HG02759 (cell line): ENCODE results near the gene ACTR10.
"Not testable (repeated sequence)": the region's sequence is repeated elsewhere in the genome, so short reads cannot be mapped to it uniquely, and the experiment has no call there.

Source experiments
- ATAC-seq: cut with Tn5 transposase; IDR thresholded peaks from one replicate; pipeline ENCODE4 v1.9.1; 2021; ENCODE audit warnings: mild to moderate bottlenecking, moderate library complexity; ENCODE audit not compliant: unreplicated experiment

ACTR10 gene

DNA sequence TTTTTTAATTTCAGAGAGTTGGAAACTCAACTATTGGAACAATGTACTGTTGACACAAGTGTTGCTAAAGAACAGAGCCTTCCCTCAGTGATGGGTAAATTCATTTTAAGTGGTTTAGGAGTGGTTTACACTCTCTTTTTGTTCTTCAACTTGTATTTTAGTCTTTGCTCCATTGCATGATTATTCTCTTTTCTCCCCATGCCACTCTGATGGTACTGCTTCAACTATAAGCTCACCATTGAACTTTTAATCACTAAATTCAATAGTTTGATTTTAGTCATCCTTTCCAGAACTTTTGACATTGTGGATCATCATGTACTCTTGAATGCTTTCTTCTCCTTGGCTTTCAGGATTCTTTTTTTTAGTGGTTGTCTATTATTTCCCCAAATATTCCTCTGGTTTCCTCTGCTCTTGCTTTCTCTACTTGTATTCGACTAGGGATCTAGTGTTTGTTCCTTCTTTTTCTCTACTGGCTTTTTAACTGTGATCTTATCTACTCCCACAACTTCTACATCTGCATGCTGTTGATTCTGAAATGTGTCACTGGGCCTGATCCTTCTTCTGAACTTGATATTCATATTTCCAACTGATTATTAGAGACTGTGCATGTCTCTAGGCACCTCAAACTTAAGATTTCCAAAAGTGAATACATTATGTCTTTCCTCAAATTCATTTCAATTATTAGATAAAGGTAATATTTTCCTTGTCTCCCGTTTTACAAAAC is 15.4 kb downstream of the ACTR10 start:
- ATAC-seq = no peak

- ATAC-seq = no peak
Observed at GRCh38 chr14:58216544-58216943, 16.6 kb downstream of the ACTR10 start.

DNA sequence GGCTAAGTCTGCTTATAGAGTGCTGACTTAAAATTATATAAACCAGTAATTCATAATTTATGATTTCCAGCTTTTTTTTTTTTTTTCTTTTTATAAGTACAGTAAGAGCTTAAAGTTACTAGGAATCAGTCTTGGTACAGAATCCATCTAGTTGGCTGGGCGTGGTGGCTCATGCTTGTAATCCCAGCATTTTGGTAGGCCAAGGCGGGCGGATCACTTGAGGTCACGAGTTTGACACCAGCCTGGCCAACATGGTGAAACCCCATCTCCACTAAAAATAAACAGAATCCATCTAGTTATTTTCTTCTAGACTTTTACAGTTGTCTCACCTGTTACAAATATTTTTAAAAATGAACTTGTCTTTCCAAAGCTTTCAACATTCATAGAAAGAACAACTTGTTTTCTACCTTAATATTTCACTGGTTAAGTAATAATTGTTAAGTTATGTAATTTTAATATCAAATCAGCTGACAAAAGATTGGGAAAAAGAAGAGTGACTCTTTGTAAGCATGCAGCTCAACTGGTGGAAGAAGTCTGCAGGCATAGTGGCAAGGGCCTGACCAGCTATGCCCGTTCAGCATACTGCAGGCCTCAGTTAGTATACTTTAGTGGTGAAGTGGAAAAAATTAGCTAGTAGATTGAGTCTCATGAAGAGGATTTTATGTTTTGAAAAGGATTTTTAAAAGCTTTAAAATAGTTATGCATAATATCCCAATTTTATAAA is 27.3 kb downstream of the ACTR10 start:
- no peak for ATAC-seq

DNA sequence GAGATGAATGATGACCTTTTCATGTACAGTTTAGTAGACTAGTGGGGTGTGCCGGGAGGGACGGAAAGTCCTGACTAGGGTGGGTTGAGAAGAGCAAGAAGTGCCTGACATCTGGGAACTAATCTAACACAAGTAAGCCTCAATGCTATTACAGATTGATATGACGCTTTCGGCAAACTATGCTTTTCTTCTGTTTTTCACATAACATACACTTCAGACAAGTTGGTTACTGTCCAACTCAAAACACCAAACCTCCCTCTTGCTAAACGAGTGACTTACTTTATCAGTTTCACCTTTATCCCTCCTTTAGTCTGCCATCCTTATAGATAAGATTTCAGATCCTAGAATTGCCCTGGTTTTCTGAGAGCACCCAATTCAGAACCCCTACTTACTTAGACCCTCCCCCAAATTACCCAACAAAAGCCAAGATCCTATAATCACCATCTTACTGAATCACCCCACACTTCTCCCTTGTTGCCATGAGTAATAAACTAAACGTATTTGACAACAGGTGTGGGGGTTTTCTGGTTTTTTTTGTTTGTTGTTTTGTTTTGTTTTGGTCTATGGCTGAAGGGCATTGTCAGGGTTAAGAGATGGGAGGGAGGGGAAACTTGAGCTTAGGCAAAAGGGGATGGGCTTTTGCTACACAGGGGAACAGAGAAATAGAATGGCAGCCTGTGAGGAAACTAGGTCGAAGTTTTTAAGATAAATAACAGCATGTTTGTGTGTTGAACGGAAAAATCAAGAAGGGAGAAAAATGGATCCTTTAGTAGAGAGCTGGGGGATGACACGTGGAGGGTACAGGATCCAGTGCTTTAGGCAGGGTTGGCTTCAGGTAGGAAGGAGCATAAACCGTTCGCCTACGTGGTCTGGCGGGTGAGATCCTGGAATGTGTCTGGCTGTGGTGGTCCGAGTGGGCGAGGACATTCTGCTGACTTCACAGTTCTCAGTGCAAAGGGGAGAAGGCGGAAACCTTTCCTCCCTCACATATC is 38.6 kb downstream of the ACTR10 start:
- ATAC-seq = no peak

GRCh38 chr14:58239244-58240195 is 39.6 kb downstream of the ACTR10 start:
- peak; percentile 23 for ATAC-seq

- ATAC-seq = peak; percentile 36
Observed at GRCh38 chr14:58243790-58244555, 44.0 kb downstream of the ACTR10 start.

- ATAC-seq = peak; percentile 94
Observed at GRCh38 chr14:58244556-58245387, 44.8 kb downstream of the ACTR10 start, which contains the start of gene PSMA3. Gene PSMA3, plus strand, starts transcription at chr14:58244843. Its CDS starts 78 bp downstream, at chr14:58244921.

DNA sequence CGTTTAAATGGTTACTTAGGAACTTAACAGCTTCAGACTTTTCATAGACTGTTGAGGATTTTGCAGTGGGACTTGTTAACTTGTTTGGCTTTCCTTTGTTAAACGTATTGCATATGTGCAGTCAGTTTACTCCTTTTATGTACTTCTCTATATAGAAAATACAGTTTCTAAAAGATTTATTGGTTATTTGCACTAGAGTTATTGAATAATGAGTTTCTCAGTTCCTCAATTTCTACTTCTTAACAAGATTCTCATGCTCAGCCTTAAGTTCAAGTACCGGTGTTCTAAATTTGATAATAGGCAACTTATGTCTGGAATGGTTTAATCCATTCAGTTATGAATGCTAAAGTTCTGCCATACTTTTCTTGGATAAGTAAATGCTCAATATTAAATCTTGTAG is 45.6 kb downstream of the ACTR10 start:
- ATAC-seq = no peak

- no peak for ATAC-seq
Observed at GRCh38 chr14:58249611-58250010, 49.7 kb downstream of the ACTR10 start.

- ATAC-seq = no peak
Observed at GRCh38 chr14:58258156-58258555, 58.2 kb downstream of the ACTR10 start.

DNA sequence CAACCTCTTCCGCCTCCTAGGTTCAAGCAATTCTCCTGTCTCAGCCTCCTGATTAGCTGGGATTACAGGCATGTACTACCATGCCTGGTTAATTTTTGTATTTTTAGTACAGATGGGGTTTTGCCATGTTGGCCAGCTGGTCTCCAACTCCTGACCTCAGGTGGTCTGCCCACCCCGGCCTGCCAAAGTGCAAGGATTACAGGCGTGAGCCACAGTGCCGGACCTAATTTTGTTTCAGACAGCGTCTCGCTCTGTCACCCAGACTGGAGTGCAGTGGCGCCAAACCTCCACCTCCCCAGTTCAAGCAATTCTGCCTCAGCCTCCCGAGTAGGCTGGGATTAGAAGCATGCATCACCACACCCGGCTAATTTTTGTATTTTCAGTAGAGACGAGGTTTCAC is 62.1 kb downstream of the ACTR10 start:
- not testable (repeated sequence) for ATAC-seq

- ATAC-seq = no peak
Observed at GRCh38 chr14:58265401-58265800, 65.5 kb downstream of the ACTR10 start.

DNA sequence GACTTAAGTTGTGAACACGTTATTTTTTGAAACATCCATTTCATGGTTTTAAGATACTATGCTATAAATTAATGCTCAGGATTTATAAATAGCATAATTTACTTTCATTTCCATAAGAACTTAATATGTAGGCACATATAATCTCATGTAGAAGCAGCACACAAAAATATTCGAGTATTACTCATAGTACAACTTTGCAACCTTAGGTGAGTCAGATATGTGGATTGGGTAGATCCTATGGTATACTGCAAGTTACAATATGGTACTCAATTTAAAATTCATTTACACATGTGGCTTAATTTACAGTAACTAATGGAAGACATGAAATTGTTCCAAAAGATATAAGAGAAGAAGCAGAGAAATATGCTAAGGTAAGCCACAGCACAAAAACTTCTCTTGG is 70.7 kb downstream of the ACTR10 start:
- ATAC-seq = no peak

- ATAC-seq = no peak
Observed at GRCh38 chr14:58272588-58273372, 72.8 kb downstream of the ACTR10 start.

DNA sequence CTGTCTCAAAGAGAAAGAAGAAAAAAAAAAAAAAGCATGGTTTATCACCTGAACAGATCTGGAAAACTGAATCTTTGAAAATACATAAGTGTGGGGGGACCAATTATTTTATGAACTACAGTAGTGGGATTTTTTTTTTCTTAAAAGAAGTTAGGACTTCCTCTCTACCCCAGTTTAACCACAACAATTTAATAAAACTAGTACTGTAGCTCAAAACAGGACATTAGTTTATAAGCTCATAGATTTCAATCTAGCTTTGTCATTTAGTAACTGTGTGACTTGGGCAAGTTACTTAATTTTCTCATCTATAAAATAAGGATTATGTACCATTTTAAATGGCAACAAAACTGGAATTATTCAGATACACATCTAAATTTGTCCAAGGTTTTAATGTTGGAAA is 74.9 kb downstream of the ACTR10 start:
- no peak for ATAC-seq

DNA sequence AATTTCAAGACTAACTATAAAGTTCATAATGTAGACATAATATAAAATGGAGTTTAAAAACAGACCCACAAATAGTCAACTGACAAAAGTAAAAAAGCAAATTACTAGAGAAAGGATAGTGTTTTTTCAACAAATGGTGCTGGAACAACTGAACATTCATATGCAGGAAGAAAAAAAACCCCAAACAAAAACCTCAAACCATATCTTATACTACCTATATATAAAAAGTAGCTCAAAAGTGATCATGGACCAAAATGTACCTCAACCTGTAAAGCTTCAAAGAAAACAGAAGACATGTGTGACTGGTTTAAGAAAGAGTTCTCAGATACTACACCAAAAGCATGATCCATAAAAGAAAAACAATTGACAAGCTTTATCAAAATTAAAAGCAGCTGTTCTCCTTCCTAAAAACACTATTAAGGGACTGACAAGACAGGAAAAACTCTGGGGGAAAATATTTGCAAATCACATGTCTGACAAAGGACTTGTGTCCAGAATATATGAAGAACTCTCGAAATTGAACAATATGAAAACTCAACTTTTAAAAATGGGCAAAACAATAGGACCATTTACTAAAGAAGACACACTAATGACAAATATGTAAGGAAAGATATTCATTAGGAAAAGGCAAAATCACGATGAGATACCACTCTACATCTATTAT is 75.7 kb downstream of the ACTR10 start:
- no peak for ATAC-seq

DNA sequence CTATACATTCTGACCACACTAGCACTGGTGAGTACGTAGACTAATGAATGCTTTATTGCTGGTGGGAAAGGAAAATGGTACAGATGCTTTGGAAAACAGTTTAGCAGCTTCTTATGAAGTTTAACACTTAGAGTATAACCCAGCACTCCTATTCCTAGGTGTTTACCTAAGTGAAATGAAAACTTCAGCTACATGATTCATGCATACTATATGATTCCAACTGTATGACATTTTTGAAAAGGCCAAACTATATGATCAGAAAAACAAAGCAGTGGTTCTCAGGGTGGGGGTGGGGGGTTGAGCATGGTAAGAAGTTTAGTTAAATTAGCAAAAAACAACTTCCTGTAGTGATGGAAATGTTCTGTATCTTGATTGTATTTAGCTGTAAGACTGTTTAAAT is 76.3 kb downstream of the ACTR10 start:
- no peak for ATAC-seq
